ELF-1 (cell line): ENCODE results near the gene EPN1.

Experiments used
- DNase-seq: peaks from one replicate; pipeline ENCODE4 v3.0.0-alpha.2; 2016; ENCODE audit warnings: low read depth, low spot score

Gene EPN1

GRCh38 chr19:55674841-55675660 is at the start of gene EPN1:
Gene EPN1 (plus strand): TSS chr19:55675226. CDS start chr19:55678628, 3,402 bp downstream.
- DNase-seq: peak; percentile 98

- no peak for DNase-seq
Measured at GRCh38 chr19:55626350-55626749, 48.7 kb upstream of the EPN1 start.

- DNase-seq: peak; percentile 82
Measured at GRCh38 chr19:55632463-55632834, 42.6 kb upstream of the EPN1 start.

- DNase-seq: no peak
Measured at GRCh38 chr19:55633861-55634260, 41.2 kb upstream of the EPN1 start.

GRCh38 chr19:55635334-55635717 is 39.7 kb upstream of the EPN1 start:
- DNase-seq: no peak

- no peak for DNase-seq
Measured at GRCh38 chr19:55635856-55636440, 39.1 kb upstream of the EPN1 start.

- no peak for DNase-seq
Measured at GRCh38 chr19:55636723-55637122, 38.3 kb upstream of the EPN1 start.

GRCh38 chr19:55637534-55637933 is 37.5 kb upstream of the EPN1 start:
- no peak for DNase-seq

- peak; percentile 67 for DNase-seq
Measured at GRCh38 chr19:55638864-55639359, 36.1 kb upstream of the EPN1 start.

- peak; percentile 87 for DNase-seq
Measured at GRCh38 chr19:55640043-55640576, 34.9 kb upstream of the EPN1 start.

- peak; percentile 73 for DNase-seq
Measured at GRCh38 chr19:55640577-55641425, 34.2 kb upstream of the EPN1 start, which contains the start of gene ZNF580. Gene ZNF580 (plus strand): TSS chr19:55641002. CDS start chr19:55642509, 1,507 bp downstream.

GRCh38 chr19:55641426-55642152 is 33.4 kb upstream of the EPN1 start:
- DNase-seq: no peak

- DNase-seq: no peak
Measured at GRCh38 chr19:55642153-55643002, 32.6 kb upstream of the EPN1 start.

GRCh38 chr19:55643003-55643886 is 31.8 kb upstream of the EPN1 start, which contains the start of gene ZNF581:
Gene ZNF581 (plus strand): TSS chr19:55643649. CDS start chr19:55644572, 923 bp downstream.
- peak; percentile 84 for DNase-seq

- no peak for DNase-seq
Measured at GRCh38 chr19:55643887-55644176, 31.2 kb upstream of the EPN1 start.

- DNase-seq: no peak
Measured at GRCh38 chr19:55644191-55644833, 30.7 kb upstream of the EPN1 start.

- no peak for DNase-seq
Measured at GRCh38 chr19:55644842-55645511, 30.0 kb upstream of the EPN1 start.

- no peak for DNase-seq
Measured at GRCh38 chr19:55645512-55645881, 29.5 kb upstream of the EPN1 start.
